ENCODE measurements around the gene GCNT2.
"Not testable (repeated sequence)": the region's sequence is repeated elsewhere in the genome, so short reads cannot be mapped to it uniquely, and the experiment has no call there.

The GCNT2 gene

GRCh38 chr6:10595731-10596664, 74.8 kb downstream of the GCNT2 start:
- TF ChIP-seq CTCF (IDR thresholded peaks at IDR 0.05; ENCODE audit: borderline replicate concordance, control extremely low read depth, extremely low read depth, insufficient read depth, missing control alignments), result no peak
- in situ Hi-C loops (cut with MboI; ENCODE audit: low sequenced_read_pairs, unreplicated experiment), result no loop called here
- DNase-seq (ENCODE audit: low spot score), result no peak

- in situ Hi-C loops (cut with MboI; ENCODE audit: low sequenced_read_pairs, unreplicated experiment), result no loop called here
Measured at GRCh38 chr6:10597499-10598001, 76.4 kb downstream of the GCNT2 start.

GRCh38 chr6:10598084-10598960, 77.2 kb downstream of the GCNT2 start:
- in situ Hi-C loops (cut with MboI; ENCODE audit: low sequenced_read_pairs, unreplicated experiment), result no loop called here
- TF ChIP-seq CTCF (IDR thresholded peaks at IDR 0.05; ENCODE audit: borderline replicate concordance, control extremely low read depth, extremely low read depth, insufficient read depth, missing control alignments), result no peak
- no peak for DNase-seq (ENCODE audit: low spot score)

More at GRCh38 chr6:10597499-10598001, 76.4 kb downstream of the GCNT2 start:
- no peak for DNase-seq (ENCODE audit: low spot score)
- no peak for TF ChIP-seq CTCF (IDR thresholded peaks at IDR 0.05; ENCODE audit: borderline replicate concordance, control extremely low read depth, extremely low read depth, insufficient read depth, missing control alignments)

- DNase-seq (ENCODE audit: low spot score), result no peak
- TF ChIP-seq CTCF (IDR thresholded peaks at IDR 0.05; ENCODE audit: borderline replicate concordance, control extremely low read depth, extremely low read depth, insufficient read depth, missing control alignments), result no peak
- in situ Hi-C loops (cut with MboI; ENCODE audit: low sequenced_read_pairs, unreplicated experiment), result no loop called here
Measured at GRCh38 chr6:10599046-10599445, 77.9 kb downstream of the GCNT2 start.

- in situ Hi-C loops (cut with MboI; ENCODE audit: low sequenced_read_pairs, unreplicated experiment), result not testable (repeated sequence)
Measured at GRCh38 chr6:10600681-10601080, 79.5 kb downstream of the GCNT2 start.

GRCh38 chr6:10603219-10603618, 82.1 kb downstream of the GCNT2 start:
- in situ Hi-C loops (cut with MboI; ENCODE audit: low sequenced_read_pairs, unreplicated experiment), result no loop called here
- no peak for TF ChIP-seq CTCF (IDR thresholded peaks at IDR 0.05; ENCODE audit: borderline replicate concordance, control extremely low read depth, extremely low read depth, insufficient read depth, missing control alignments)

More at GRCh38 chr6:10600681-10601080, 79.5 kb downstream of the GCNT2 start:
- DNase-seq (ENCODE audit: low spot score), result not testable (repeated sequence)

More at GRCh38 chr6:10603219-10603618, 82.1 kb downstream of the GCNT2 start:
- no peak for DNase-seq (ENCODE audit: low spot score)
